Neural crest cell (in vitro differentiated cells): ENCODE results near the gene MTHFSD. TPM values are rescaled to one million over a fixed set of nuclear protein-coding genes. Genes with fewer than 3 reads are reported as not detected.

Experiments
- DNase-seq: peaks from one replicate; pipeline ENCODE4 v3.0.0; 2021; ENCODE audit warnings: low read depth, mixed read lengths, low spot score
- H3K27ac Mint-ChIP-seq: one replicate; pipeline ENCODE4 v1.8.0; 2021; ENCODE audit warnings: mild to moderate bottlenecking, mixed read lengths; ENCODE audit not compliant: unreplicated experiment
- H3K27me3 Mint-ChIP-seq: 2 replicates; pipeline ENCODE4 v1.8.0; 2021; ENCODE audit warnings: low read depth, mild to moderate bottlenecking, mixed read lengths
- H3K36me3 Mint-ChIP-seq: 2 replicates; pipeline ENCODE4 v1.8.0; 2021; ENCODE audit warnings: low read depth, mild to moderate bottlenecking, mixed read lengths
- H3K4me1 Mint-ChIP-seq: 2 replicates; pipeline ENCODE4 v1.8.0; 2021; ENCODE audit warnings: mixed read lengths
- H3K4me3 Mint-ChIP-seq: one replicate; pipeline ENCODE4 v1.8.0; 2021; ENCODE audit warnings: mild to moderate bottlenecking, mixed read lengths
- H3K9me3 Mint-ChIP-seq: 2 replicates; pipeline ENCODE4 v1.8.0; 2021; ENCODE audit warnings: mixed read lengths
- CTCF ChIP-seq: fragments of 200-600 bp; sonication (generic); conservative IDR thresholded peaks from 2 replicates; pipeline ENCODE4 v1.5.0; 2021; ENCODE audit warnings: antibody characterized with exemption, mild to moderate bottlenecking
- total RNA-seq: library from RNA; stranded (reverse); gene quantifications from 2 replicates; pipeline ENCODE4 v1.2.1, GENCODE V29; 2021

MTHFSD gene
- total RNA-seq, 1 donor from 2014 or later = 14.0 TPM

GRCh38 chr16:86499440-86499786 lies 55.6 kb downstream of the MTHFSD start:
- peaks cover 99% of the 10 kb centered on the region for H3K27me3 Mint-ChIP-seq
- no peaks in the 10 kb centered on the region for H3K36me3 Mint-ChIP-seq
- no peak for DNase-seq
- TF ChIP-seq CTCF = no peak
- H3K27ac Mint-ChIP-seq = no peak overlapping the region
- H3K9me3 Mint-ChIP-seq = no peaks in the 10 kb centered on the region
- H3K4me1 Mint-ChIP-seq = peaks cover 7% of the 10 kb centered on the region
- H3K4me3 Mint-ChIP-seq = no peak overlapping the region

- no peak for TF ChIP-seq CTCF
- no peak overlapping the region for H3K4me3 Mint-ChIP-seq
- H3K36me3 Mint-ChIP-seq = no peaks in the 10 kb centered on the region
- H3K27ac Mint-ChIP-seq = no peak overlapping the region
- no peaks in the 10 kb centered on the region for H3K9me3 Mint-ChIP-seq
- DNase-seq = no peak
- H3K27me3 Mint-ChIP-seq = peaks cover 99% of the 10 kb centered on the region
- H3K4me1 Mint-ChIP-seq = peaks cover 13% of the 10 kb centered on the region
Measured at GRCh38 chr16:86498671-86499439, 56.2 kb downstream of the MTHFSD start.

- Mint-ChIP-seq H3K4me1 (peaks cover 16% of the 10 kb centered on the region), H3K9me3 (no peaks in the 10 kb centered on the region), H3K27me3 (peaks cover 99% of the 10 kb centered on the region), H3K27ac (no peak overlapping the region), H3K36me3 (no peaks in the 10 kb centered on the region), H3K4me3 (no peak overlapping the region)
- no peak for DNase-seq
- TF ChIP-seq CTCF = peak; percentile 16
Measured at GRCh38 chr16:86498155-86498670, 56.8 kb downstream of the MTHFSD start.

GRCh38 chr16:86497551-86498021 lies 57.4 kb downstream of the MTHFSD start:
- Mint-ChIP-seq H3K9me3 (no peaks in the 10 kb centered on the region), H3K4me3 (no peak overlapping the region), H3K27ac (no peak overlapping the region), H3K4me1 (peaks cover 16% of the 10 kb centered on the region), H3K36me3 (no peaks in the 10 kb centered on the region), H3K27me3 (peaks cover 99% of the 10 kb centered on the region)
- DNase-seq = no peak
- TF ChIP-seq CTCF = no peak

- Mint-ChIP-seq H3K27me3 (peaks cover 99% of the 10 kb centered on the region), H3K4me1 (peaks cover 21% of the 10 kb centered on the region), H3K9me3 (no peaks in the 10 kb centered on the region), H3K27ac (no peak overlapping the region), H3K4me3 (no peak overlapping the region), H3K36me3 (no peaks in the 10 kb centered on the region)
- no peak for TF ChIP-seq CTCF
- no peak for DNase-seq
Measured at GRCh38 chr16:86496929-86497461, 58.0 kb downstream of the MTHFSD start.
